HepG2 (cell line): ENCODE results near the gene B9D2. TPM values are rescaled to one million over a fixed set of nuclear protein-coding genes. Genes with fewer than 3 reads are reported as not detected.

ENCODE experiments used
- ATF4 ChIP-seq, 2 experiments: fragments of 450-650 bp in 1 of 2; sonication (generic) in 1 of 2; formaldehyde crosslinking; IDR thresholded peaks; 2 replicates each; pipeline versions ENCODE4 v1.5.0 to v1.8.0; 2020 to 2022; ENCODE audit warnings: mild to moderate bottlenecking in 1 of 2, missing genetic modification reagents in 1 of 2
- CBFB ChIP-seq: sonication (generic); formaldehyde crosslinking; IDR thresholded peaks from 2 replicates; pipeline ENCODE4 v1.4.0; 2020; ENCODE audit warnings: missing genetic modification reagents
- DNMT1 ChIP-seq: sonication (generic); formaldehyde crosslinking; IDR thresholded peaks from 2 replicates; pipeline ENCODE4 v1.5.1; 2020; ENCODE audit warnings: mild to moderate bottlenecking, missing genetic modification reagents
- DPF2 ChIP-seq: sonication (generic); formaldehyde crosslinking; IDR thresholded peaks from 2 replicates; pipeline ENCODE4 v1.4.0; 2020; ENCODE audit warnings: mild to moderate bottlenecking, low read depth, missing genetic modification reagents, borderline replicate concordance
- FOSL2 ChIP-seq: sonication (generic); formaldehyde crosslinking; IDR thresholded peaks from 2 replicates; pipeline ENCODE4 v1.4.0; 2020; ENCODE audit warnings: missing genetic modification reagents
- KDM5A ChIP-seq: fragments of 200-600 bp; sonication (generic); IDR thresholded peaks from 2 replicates; pipeline ENCODE4 v1.7.0; 2018; ENCODE audit warnings: antibody characterized with exemption, mild to moderate bottlenecking, low read length, borderline replicate concordance
- NFKBIZ ChIP-seq: IDR thresholded peaks from 2 replicates; pipeline ENCODE4 v1.6.1; 2018; ENCODE audit warnings: missing genetic modification reagents, missing compliant biosample characterization
- PHB2 ChIP-seq: fragments of 450-650 bp; IDR thresholded peaks from 2 replicates; pipeline ENCODE4 v1.6.1; 2018; ENCODE audit not compliant: partially characterized antibody
- RFX3 ChIP-seq: IDR thresholded peaks from 2 replicates; pipeline ENCODE4 v1.6.1; 2016; ENCODE audit warnings: missing biosample characterization, missing genetic modification reagents
- SALL2 ChIP-seq: sonication (generic); formaldehyde crosslinking; IDR thresholded peaks from 2 replicates; pipeline ENCODE4 v1.8.1; 2023; ENCODE audit warnings: mild to moderate bottlenecking, missing genetic modification reagents, inconsistent platforms
- TMF1 ChIP-seq: sonication (generic); formaldehyde crosslinking; IDR thresholded peaks from 2 replicates; pipeline ENCODE4 v1.8.1; 2022; ENCODE audit warnings: low read depth, missing genetic modification reagents
- ZFP36 ChIP-seq: fragments of 150-350 bp; IDR thresholded peaks from 2 replicates; pipeline ENCODE4 v1.6.1; 2018; ENCODE audit warnings: borderline replicate concordance, low read length, low read depth; ENCODE audit not compliant: partially characterized antibody
- ZNF296 ChIP-seq: sonication (generic); formaldehyde crosslinking; conservative IDR thresholded peaks from 2 replicates; pipeline ENCODE4 v1.5.0; 2020; ENCODE audit warnings: mild to moderate bottlenecking, missing genetic modification reagents
- ZNF496 ChIP-seq: sonication (generic); formaldehyde crosslinking; IDR thresholded peaks from 2 replicates; pipeline ENCODE4 v1.8.1; 2023; ENCODE audit warnings: mild to moderate bottlenecking, moderate library complexity, missing genetic modification reagents; ENCODE audit not compliant: insufficient replicate concordance
- ZNF572 ChIP-seq: sonication (generic); formaldehyde crosslinking; IDR thresholded peaks from 2 replicates; pipeline ENCODE4 v1.5.1; 2020; ENCODE audit warnings: mild to moderate bottlenecking, missing genetic modification reagents
- polyA plus RNA-seq, 8 experiments: library from polyadenylated mRNA; depleted of rRNA in 3 of 8; stranded (reverse) in 7 of 8; unstranded in 1 of 8; fragments of >200 nt; fragmentation: Illumina TruSeq in 4 of 8; extraction: Trizol in 4 of 8; gene quantifications; 2 replicates each; pipeline versions ENCODE4 v1.2.1 to v1.2.3, GENCODE V29; 2011 to 2016; ENCODE audit warnings: low read depth in 4 of 8, missing spikeins in 1 of 8, mixed read lengths in 1 of 8; ENCODE audit not compliant: insufficient read depth in 1 of 8
- total RNA-seq, 5 experiments: library from RNA; depleted of rRNA; stranded (reverse); fragments of >200 nt; fragmentation: Illumina TruSeq; extraction: Trizol; gene quantifications; 2 replicates each; pipeline ENCODE4 v1.2.3, GENCODE V29; 2016; ENCODE audit warnings: low read depth in 1 of 5
- TF ChIP-seq, protein P1 (sequence below): IDR thresholded peaks from 2 replicates; pipeline ENCODE4 v1.6.1; 2012; ENCODE audit warnings: low read length, improper control_type of control experiment
- TF ChIP-seq, protein P2 (sequence below): sonication (generic); formaldehyde crosslinking; IDR thresholded peaks from 2 replicates; pipeline ENCODE4 v1.4.0; 2020; ENCODE audit warnings: mild to moderate bottlenecking, missing genetic modification reagents
- TF ChIP-seq, protein P3 (sequence below): IDR thresholded peaks from 2 replicates; pipeline ENCODE4 v1.6.1; 2016; ENCODE audit warnings: missing compliant biosample characterization, missing genetic modification reagents, borderline replicate concordance

B9D2 gene
- total and polyA plus RNA-seq, 2 of the 13 experiments (the other 11 are each of a cell fraction or from before 2014, with no cell fraction given), result 3.1 to 4.4 TPM

DNA sequence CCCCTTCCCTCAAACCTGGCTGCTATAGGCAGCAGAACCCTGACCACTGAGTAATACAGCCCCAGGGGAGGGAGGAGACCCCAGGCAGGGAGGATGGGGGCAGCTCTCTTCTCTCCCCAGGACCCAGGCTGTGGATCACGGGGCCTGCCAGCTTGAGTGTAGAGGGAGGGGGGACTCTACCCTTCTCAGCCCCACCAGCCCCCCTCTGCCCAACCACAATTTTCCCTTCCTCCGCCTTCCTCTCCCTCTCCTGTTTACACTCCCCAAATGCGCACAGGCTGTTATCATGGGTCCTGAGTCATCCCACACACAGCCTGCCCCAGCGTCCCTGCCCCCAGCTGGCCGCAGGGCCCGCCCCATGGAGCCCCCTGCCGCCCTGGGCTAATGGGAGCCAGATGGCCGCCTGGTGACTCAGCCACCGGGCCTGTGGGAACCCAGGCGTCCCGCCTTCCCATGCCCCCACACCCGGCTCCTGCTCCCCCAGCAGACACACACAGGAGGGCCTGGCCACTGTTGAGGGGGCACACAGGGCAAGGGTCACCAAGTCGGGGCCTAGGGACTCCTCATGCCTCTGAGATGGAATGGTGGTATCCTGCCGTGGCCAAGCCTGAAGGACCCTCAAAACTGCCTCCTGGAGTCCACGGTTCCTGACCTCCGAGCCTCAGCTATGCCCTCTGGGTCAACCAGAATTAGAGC is 40.4 kb downstream of the B9D2 start (continued):
- TF ChIP-seq ZFP36, result no peak
- no peak for TF ChIP-seq PHB2
- TF ChIP-seq ZNF496, result no peak
- no peak for TF ChIP-seq ZNF572
- TF ChIP-seq CBFB (CRISPR knock-in tag), result no peak
- peak; percentile 14; the same call in 1 of the 2 replicates for TF ChIP-seq ZNF296 (CRISPR knock-in tag)
- TF ChIP-seq, protein P1, sequence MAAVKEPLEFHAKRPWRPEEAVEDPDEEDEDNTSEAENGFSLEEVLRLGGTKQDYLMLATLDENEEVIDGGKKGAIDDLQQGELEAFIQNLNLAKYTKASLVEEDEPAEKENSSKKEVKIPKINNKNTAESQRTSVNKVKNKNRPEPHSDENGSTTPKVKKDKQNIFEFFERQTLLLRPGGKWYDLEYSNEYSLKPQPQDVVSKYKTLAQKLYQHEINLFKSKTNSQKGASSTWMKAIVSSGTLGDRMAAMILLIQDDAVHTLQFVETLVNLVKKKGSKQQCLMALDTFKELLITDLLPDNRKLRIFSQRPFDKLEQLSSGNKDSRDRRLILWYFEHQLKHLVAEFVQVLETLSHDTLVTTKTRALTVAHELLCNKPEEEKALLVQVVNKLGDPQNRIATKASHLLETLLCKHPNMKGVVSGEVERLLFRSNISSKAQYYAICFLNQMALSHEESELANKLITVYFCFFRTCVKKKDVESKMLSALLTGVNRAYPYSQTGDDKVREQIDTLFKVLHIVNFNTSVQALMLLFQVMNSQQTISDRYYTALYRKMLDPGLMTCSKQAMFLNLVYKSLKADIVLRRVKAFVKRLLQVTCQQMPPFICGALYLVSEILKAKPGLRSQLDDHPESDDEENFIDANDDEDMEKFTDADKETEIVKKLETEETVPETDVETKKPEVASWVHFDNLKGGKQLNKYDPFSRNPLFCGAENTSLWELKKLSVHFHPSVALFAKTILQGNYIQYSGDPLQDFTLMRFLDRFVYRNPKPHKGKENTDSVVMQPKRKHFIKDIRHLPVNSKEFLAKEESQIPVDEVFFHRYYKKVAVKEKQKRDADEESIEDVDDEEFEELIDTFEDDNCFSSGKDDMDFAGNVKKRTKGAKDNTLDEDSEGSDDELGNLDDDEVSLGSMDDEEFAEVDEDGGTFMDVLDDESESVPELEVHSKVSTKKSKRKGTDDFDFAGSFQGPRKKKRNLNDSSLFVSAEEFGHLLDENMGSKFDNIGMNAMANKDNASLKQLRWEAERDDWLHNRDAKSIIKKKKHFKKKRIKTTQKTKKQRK, result no peak
- no peak for TF ChIP-seq SALL2 (CRISPR knock-in tag)
- TF ChIP-seq FOSL2 (CRISPR knock-in tag), result peak; percentile 97
- no peak for TF ChIP-seq KDM5A
- TF ChIP-seq DPF2, result peak; percentile 45; the same call in 1 of the 2 replicates
- TF ChIP-seq, protein P2, sequence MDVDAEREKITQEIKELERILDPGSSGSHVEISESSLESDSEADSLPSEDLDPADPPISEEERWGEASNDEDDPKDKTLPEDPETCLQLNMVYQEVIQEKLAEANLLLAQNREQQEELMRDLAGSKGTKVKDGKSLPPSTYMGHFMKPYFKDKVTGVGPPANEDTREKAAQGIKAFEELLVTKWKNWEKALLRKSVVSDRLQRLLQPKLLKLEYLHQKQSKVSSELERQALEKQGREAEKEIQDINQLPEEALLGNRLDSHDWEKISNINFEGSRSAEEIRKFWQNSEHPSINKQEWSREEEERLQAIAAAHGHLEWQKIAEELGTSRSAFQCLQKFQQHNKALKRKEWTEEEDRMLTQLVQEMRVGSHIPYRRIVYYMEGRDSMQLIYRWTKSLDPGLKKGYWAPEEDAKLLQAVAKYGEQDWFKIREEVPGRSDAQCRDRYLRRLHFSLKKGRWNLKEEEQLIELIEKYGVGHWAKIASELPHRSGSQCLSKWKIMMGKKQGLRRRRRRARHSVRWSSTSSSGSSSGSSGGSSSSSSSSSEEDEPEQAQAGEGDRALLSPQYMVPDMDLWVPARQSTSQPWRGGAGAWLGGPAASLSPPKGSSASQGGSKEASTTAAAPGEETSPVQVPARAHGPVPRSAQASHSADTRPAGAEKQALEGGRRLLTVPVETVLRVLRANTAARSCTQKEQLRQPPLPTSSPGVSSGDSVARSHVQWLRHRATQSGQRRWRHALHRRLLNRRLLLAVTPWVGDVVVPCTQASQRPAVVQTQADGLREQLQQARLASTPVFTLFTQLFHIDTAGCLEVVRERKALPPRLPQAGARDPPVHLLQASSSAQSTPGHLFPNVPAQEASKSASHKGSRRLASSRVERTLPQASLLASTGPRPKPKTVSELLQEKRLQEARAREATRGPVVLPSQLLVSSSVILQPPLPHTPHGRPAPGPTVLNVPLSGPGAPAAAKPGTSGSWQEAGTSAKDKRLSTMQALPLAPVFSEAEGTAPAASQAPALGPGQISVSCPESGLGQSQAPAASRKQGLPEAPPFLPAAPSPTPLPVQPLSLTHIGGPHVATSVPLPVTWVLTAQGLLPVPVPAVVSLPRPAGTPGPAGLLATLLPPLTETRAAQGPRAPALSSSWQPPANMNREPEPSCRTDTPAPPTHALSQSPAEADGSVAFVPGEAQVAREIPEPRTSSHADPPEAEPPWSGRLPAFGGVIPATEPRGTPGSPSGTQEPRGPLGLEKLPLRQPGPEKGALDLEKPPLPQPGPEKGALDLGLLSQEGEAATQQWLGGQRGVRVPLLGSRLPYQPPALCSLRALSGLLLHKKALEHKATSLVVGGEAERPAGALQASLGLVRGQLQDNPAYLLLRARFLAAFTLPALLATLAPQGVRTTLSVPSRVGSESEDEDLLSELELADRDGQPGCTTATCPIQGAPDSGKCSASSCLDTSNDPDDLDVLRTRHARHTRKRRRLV (CRISPR knock-in tag), result no peak
- TF ChIP-seq RFX3 (CRISPR knock-in tag), result no peak
- no peak for TF ChIP-seq ATF4 (CRISPR knock-in tag; IDR thresholded peaks at IDR 0.05)
- no peak for TF ChIP-seq DNMT1
- no peak; the same call in 1 of the 2 replicates for TF ChIP-seq NFKBIZ (CRISPR knock-in tag)
- TF ChIP-seq TMF1 (CRISPR knock-in tag), result no peak
- TF ChIP-seq, protein P3, sequence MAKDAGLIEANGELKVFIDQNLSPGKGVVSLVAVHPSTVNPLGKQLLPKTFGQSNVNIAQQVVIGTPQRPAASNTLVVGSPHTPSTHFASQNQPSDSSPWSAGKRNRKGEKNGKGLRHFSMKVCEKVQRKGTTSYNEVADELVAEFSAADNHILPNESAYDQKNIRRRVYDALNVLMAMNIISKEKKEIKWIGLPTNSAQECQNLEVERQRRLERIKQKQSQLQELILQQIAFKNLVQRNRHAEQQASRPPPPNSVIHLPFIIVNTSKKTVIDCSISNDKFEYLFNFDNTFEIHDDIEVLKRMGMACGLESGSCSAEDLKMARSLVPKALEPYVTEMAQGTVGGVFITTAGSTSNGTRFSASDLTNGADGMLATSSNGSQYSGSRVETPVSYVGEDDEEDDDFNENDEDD (CRISPR knock-in tag), result no peak
